IPS-NIHi11 (cell line): ENCODE measurements around the gene TRIM4.
"Not testable (repeated sequence)": the region's sequence is repeated elsewhere in the genome, so short reads cannot be mapped to it uniquely, and the experiment has no call there.

Experiments used
- DNase-seq: peaks from one replicate; pipeline ENCODE4 v3.0.0; 2012; ENCODE audit warnings: mixed read lengths, low spot score

TRIM4 gene

GRCh38 chr7:99919814-99920112 is 433 bp upstream of the TRIM4 start:
- no peak for DNase-seq

- DNase-seq: no peak
Measured at GRCh38 chr7:99910976-99911375, 8.4 kb downstream of the TRIM4 start.

- no peak for DNase-seq
Measured at GRCh38 chr7:99901581-99901980, 17.7 kb downstream of the TRIM4 start.

GRCh38 chr7:99899830-99900519 is 19.4 kb downstream of the TRIM4 start:
- DNase-seq: no peak

- no peak for DNase-seq
Measured at GRCh38 chr7:99898836-99899235, 20.5 kb downstream of the TRIM4 start.

- no peak for DNase-seq
Measured at GRCh38 chr7:99898023-99898357, 21.3 kb downstream of the TRIM4 start.

- DNase-seq: no peak
Measured at GRCh38 chr7:99897322-99898022, 21.9 kb downstream of the TRIM4 start.

GRCh38 chr7:99894738-99895137 is 24.6 kb downstream of the TRIM4 start:
- DNase-seq: no peak

GRCh38 chr7:99893280-99893679 is 26.1 kb downstream of the TRIM4 start:
- no peak for DNase-seq

GRCh38 chr7:99890348-99890747 is 29.0 kb downstream of the TRIM4 start:
- not testable (repeated sequence) for DNase-seq

GRCh38 chr7:99888366-99888765 is 31.0 kb downstream of the TRIM4 start:
- not testable (repeated sequence) for DNase-seq

GRCh38 chr7:99881370-99881769 is 38.0 kb downstream of the TRIM4 start:
- DNase-seq: no peak

- DNase-seq: no peak
Measured at GRCh38 chr7:99876933-99877332, 42.4 kb downstream of the TRIM4 start, which contains the start of gene OR2AE1. Gene OR2AE1 (minus strand): TSS chr7:99877033. CDS start chr7:99877033, 0 bp downstream.

GRCh38 chr7:99876491-99876890 is 42.8 kb downstream of the TRIM4 start:
- no peak for DNase-seq

- DNase-seq: no peak
Measured at GRCh38 chr7:99868246-99868645, 51.1 kb downstream of the TRIM4 start.

- not testable (repeated sequence) for DNase-seq
Measured at GRCh38 chr7:99867477-99867876, 51.9 kb downstream of the TRIM4 start.

GRCh38 chr7:99863847-99864440 is 55.4 kb downstream of the TRIM4 start:
- no peak for DNase-seq

GRCh38 chr7:99860281-99861127 is 58.8 kb downstream of the TRIM4 start:
- no peak for DNase-seq

- no peak for DNase-seq
Measured at GRCh38 chr7:99855236-99855635, 64.1 kb downstream of the TRIM4 start.

GRCh38 chr7:99848420-99849216 is 70.7 kb downstream of the TRIM4 start:
- no peak for DNase-seq

- no peak for DNase-seq
Measured at GRCh38 chr7:99844328-99844727, 75.0 kb downstream of the TRIM4 start.

- DNase-seq: no peak
Measured at GRCh38 chr7:99843808-99844207, 75.5 kb downstream of the TRIM4 start.
